IPS-NIHi7 (cell line): ENCODE results near the gene TMEM184B.

Source experiments
- DNase-seq: peaks from one replicate; pipeline ENCODE4 v3.0.0; 2012; ENCODE audit warnings: mixed read lengths; ENCODE audit errors: extremely low spot score

The TMEM184B gene

DNA sequence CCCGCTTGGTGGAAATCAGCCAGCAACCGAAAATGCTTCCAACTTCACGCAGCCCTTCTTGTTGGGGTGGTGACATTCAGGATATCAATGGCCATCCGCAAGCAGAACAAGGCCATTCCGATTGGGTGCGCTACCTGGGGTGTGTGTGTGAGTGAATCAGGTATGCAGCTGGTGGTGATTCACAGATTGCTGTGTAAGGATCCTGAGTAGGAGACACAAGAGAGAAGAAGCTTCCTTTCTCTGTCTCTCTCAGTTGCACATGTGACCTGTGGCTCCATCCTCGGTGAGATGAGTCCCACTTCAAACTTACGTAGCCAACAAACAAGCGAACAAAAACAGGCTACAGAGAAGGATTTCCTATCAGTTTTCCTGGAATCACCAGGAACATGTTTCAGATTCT, 9.6 kb upstream of the TMEM184B start:
- DNase-seq, result no peak

DNA sequence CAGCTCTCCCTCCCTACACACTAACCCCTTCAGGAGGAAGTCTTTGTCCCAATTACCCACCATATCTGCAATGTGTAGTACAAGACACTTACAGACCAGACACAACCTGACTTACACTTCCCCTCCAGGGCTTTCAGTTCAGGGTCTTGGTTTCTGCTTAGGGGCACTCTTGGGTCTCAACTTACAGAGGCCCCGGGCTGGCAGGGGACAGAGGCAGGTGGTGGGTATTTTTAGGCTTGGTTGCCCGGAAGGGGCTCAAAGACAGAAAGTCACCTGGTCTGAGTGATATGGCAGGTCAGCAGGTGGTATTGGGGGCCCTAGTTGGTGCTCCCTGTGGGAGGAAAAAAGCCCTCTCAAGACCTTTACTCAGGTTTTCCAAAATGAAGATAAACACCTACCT, 3.4 kb upstream of the TMEM184B start:
- DNase-seq, result no peak

DNA sequence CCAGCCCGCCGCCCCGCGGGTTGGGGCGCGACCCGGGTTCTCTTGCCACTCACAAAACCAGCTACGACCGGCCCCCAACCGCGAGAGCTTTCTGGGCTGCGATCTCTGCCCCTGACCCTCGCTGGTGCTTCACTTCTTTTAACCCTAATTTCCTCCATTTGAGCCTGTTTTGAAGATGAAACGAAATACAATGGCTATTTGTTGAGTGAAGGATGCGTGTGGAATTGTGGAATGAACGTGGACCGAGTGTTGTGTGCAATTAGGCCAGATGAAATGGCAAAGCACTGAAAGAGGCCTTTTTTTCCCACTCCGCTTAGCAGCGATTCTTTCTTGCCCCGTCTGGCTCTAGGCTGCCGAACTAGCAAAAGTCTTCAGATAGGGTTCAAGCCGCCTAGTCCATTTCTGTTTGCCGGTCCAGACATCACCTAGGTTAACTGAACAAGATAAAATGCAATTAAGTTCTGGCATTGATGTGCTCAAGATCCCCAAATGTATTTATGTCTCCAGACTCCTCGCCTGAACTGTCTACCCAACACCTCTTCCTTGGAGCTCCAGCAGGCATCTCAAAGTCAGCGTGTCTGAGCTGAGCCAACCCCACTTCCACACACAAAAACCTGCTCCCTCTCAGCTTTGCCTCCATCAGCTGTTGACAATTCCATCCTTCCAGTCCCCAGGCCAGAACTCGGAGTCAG, 471 bp upstream of the TMEM184B start:
- DNase-seq, result no peak

- peak; percentile 41 for DNase-seq
Observed at GRCh38 chr22:38271927-38272372, 860 bp downstream of the TMEM184B start.

DNA sequence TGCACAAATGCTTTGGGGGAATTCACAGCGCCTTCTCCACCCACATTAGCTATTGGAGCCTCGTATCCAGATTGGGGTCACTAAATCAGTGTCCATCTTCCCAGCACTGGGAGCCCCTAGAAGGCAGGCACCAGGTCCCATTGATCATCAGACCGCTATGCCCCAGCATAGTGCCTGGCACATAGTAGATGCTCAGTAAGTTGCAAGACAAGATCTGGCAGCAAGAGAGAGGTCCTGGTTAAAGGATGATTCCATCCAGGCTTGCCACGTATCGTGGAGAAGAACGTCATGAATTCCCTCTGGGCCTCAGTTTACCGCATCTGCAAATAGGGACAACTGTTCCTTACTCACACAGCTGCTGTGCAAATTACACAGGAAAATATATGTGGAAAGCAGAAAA, 1.7 kb downstream of the TMEM184B start:
- DNase-seq, result no peak

- no peak for DNase-seq
Observed at GRCh38 chr22:38270091-38270992, 2.5 kb downstream of the TMEM184B start.

- DNase-seq, result no peak
Observed at GRCh38 chr22:38269466-38269865, 3.3 kb downstream of the TMEM184B start.

GRCh38 chr22:38267086-38267485, 5.7 kb downstream of the TMEM184B start:
- no peak for DNase-seq

GRCh38 chr22:38266120-38266519, 6.7 kb downstream of the TMEM184B start:
- DNase-seq, result no peak

DNA sequence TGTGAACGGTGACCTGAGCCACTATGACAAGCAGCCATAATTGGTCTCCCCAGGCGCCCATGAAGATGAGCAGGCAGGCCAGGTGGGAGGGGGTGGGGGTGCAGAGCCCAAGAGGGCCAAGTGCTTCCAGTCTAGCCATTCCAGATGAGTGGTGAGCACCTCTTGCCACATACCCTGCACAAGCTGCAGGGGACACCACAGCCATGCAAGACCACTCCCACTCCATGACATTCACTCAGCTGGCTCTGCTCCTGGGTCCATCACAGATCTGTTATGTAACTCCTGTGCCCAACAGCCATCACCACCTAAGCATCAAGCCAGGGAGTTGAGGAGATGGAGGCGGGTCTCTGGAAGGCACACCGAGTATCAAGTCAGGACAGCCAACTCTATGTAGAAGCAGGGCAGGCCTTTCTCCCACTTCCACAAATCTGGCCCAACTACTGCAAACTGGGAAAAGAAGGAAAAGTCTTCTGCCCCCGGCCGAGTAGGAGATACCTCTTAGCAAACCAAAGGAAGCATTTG, 8.4 kb downstream of the TMEM184B start:
- no peak for DNase-seq

- DNase-seq, result peak; percentile 82
Observed at GRCh38 chr22:38262051-38262795, 10.6 kb downstream of the TMEM184B start.

GRCh38 chr22:38260761-38261681, 11.8 kb downstream of the TMEM184B start:
- no peak for DNase-seq

GRCh38 chr22:38259370-38259769, 13.4 kb downstream of the TMEM184B start:
- no peak for DNase-seq

- DNase-seq, result no peak
Observed at GRCh38 chr22:38258895-38259294, 13.9 kb downstream of the TMEM184B start.

GRCh38 chr22:38257650-38258250, 15.1 kb downstream of the TMEM184B start:
- no peak for DNase-seq

DNA sequence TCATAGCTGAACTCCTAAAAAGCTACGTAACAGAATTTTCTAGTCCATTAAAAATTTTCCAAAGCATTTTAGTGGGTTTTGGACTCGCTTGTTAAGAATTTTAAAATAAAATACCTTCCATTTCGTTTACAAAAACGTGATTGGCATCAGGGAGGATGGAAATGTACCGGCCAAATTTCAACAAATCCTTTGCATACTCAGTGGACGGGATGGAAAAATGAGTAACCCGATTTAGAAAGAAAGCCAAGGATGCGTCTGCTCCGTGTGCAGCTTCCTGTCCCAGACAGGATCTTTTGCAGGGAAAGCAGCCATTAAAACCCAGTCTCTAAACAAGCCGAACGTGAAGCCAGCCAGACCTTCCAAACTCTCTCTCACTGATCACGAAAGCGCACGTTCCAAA, 15.6 kb downstream of the TMEM184B start:
- DNase-seq, result no peak

GRCh38 chr22:38255697-38256096, 17.1 kb downstream of the TMEM184B start:
- no peak for DNase-seq

DNA sequence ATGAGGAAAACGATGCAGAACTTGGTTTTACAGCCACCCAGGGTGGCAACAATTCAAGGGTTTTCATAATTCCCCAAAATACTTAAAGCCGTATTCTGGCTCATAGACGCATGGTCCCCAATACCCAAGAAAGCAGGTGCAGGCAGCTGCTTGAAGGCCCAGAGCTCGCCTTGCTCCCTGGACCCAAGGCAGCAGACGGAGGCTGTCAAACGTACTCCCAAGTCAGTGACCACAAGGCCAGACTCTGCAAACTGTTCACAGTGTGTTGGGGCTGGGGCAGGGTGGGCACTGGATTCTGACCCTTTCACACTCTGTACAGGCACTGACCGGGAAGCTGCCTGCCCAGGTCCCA, 21.5 kb downstream of the TMEM184B start:
- no peak for DNase-seq

GRCh38 chr22:38250643-38251340, 22.0 kb downstream of the TMEM184B start:
- DNase-seq, result no peak
